Liver (tissue), 3 donors: ENCODE data around the gene IL11RA.

ENCODE experiments used
- FOXA1 ChIP-seq: IDR thresholded peaks from 2 replicates; pipeline ENCODE4 v1.6.1; 2016; ENCODE audit warnings: antibody characterized with exemption
- JUND ChIP-seq, 2 donors: IDR thresholded peaks; 2 replicates each; pipeline ENCODE4 v1.6.1; 2016; ENCODE audit warnings: antibody characterized with exemption in 2 of 2
- NR2F2 ChIP-seq: IDR thresholded peaks from 2 replicates; pipeline ENCODE4 v1.6.1; 2016; ENCODE audit warnings: antibody characterized with exemption
- RAD21 ChIP-seq, 2 donors: IDR thresholded peaks; 2 replicates each; pipeline ENCODE4 v1.6.1; 2016; ENCODE audit warnings: antibody characterized with exemption in 2 of 2, mild to moderate bottlenecking in 2 of 2
- TAF1 ChIP-seq: conservative IDR thresholded peaks from 2 replicates; pipeline ENCODE4 v1.6.1; 2016; ENCODE audit warnings: antibody characterized with exemption, mild to moderate bottlenecking
- TF ChIP-seq, protein P1 (sequence below): fragments of 150-350 bp; IDR thresholded peaks from 2 replicates; pipeline ENCODE4 v1.5.1; 2017; ENCODE audit warnings: improper control_type of control experiment, low read depth, low read length; ENCODE audit not compliant: missing input control
- TF ChIP-seq, protein P2 (sequence below): IDR thresholded peaks from 2 replicates; pipeline ENCODE4 v1.6.1; 2016; ENCODE audit warnings: antibody characterized with exemption
- donor health status: healthy.
- donor health status: healthy.

GRCh38 chr9:34674440-34674839 lies 22.5 kb downstream of the IL11RA start:
- TF ChIP-seq, protein P1, sequence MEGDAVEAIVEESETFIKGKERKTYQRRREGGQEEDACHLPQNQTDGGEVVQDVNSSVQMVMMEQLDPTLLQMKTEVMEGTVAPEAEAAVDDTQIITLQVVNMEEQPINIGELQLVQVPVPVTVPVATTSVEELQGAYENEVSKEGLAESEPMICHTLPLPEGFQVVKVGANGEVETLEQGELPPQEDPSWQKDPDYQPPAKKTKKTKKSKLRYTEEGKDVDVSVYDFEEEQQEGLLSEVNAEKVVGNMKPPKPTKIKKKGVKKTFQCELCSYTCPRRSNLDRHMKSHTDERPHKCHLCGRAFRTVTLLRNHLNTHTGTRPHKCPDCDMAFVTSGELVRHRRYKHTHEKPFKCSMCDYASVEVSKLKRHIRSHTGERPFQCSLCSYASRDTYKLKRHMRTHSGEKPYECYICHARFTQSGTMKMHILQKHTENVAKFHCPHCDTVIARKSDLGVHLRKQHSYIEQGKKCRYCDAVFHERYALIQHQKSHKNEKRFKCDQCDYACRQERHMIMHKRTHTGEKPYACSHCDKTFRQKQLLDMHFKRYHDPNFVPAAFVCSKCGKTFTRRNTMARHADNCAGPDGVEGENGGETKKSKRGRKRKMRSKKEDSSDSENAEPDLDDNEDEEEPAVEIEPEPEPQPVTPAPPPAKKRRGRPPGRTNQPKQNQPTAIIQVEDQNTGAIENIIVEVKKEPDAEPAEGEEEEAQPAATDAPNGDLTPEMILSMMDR, result no peak
- TF ChIP-seq RAD21 (IDR thresholded peaks at IDR 0.05), result no peak
- TF ChIP-seq TAF1, result no peak
- no peak for TF ChIP-seq NR2F2
- TF ChIP-seq, protein P2, sequence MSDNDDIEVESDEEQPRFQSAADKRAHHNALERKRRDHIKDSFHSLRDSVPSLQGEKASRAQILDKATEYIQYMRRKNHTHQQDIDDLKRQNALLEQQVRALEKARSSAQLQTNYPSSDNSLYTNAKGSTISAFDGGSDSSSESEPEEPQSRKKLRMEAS, result no peak
- no peak for TF ChIP-seq FOXA1
- no peak for TF ChIP-seq JUND (IDR thresholded peaks at IDR 0.05)
